CD4-positive, CD25-positive, alpha-beta regulatory T cell (primary cell): ENCODE measurements around the gene DYNC1I2. TPM values are rescaled to one million over a fixed set of nuclear protein-coding genes. Genes with fewer than 3 reads are reported as not detected.
A peak's percentile ranks its signal among the peaks of the same experiment; 100 is the strongest.

Experiments used
- ATAC-seq, 2 donors: fragments of 150-1000 bp; cut with Tn5 transposase; one replicate each; pipeline ENCODE4 v1.10.0; 2021; ENCODE audit warnings: low read depth in 2 of 2, moderate number of reproducible peaks in 2 of 2, moderate library complexity in 1 of 2
- DNase-seq, 3 donors: peaks; one replicate each; pipeline versions ENCODE4 v3.0.0 to v3.0.0-alpha.2; 2012 to 2022; ENCODE audit warnings: mixed read lengths in 1 of 3
- H3K27ac ChIP-seq: one replicate; pipeline ENCODE4 v1.7.0; 2013; ENCODE audit warnings: mild to moderate bottlenecking, low read length; ENCODE audit not compliant: insufficient read depth, poor library complexity, severe bottlenecking
- H3K27me3 ChIP-seq: one replicate; pipeline ENCODE4 v1.7.0; 2013; ENCODE audit warnings: low read length; ENCODE audit not compliant: control insufficient read depth, insufficient read depth
- H3K36me3 ChIP-seq: one replicate; pipeline ENCODE4 v1.7.0; 2013; ENCODE audit warnings: mild to moderate bottlenecking, low read length, moderate library complexity; ENCODE audit not compliant: control insufficient read depth, insufficient read depth
- H3K4me1 ChIP-seq: 2 replicates; pipeline ENCODE4 v1.7.0; 2013; ENCODE audit warnings: mild to moderate bottlenecking, low read length; ENCODE audit not compliant: insufficient read depth, control insufficient read depth, poor library complexity, severe bottlenecking
- H3K4me3 ChIP-seq: one replicate; pipeline ENCODE4 v1.7.0; 2013; ENCODE audit warnings: low read depth, mild to moderate bottlenecking, low read length, moderate library complexity
- H3K9me3 ChIP-seq, 2 experiments: 1 replicate in 1 of 2; 2 replicates in 1 of 2; pipeline ENCODE4 v1.7.0; 2013; ENCODE audit warnings: low read length in 2 of 2, mild to moderate bottlenecking in 1 of 2, moderate library complexity in 1 of 2; ENCODE audit not compliant: control insufficient read depth in 2 of 2
- H3K27ac Mint-ChIP-seq, 3 donors: one replicate each; pipeline ENCODE4 v1.8.0; 2020 to 2022; ENCODE audit warnings: mild to moderate bottlenecking in 3 of 3, mixed read lengths in 3 of 3, moderate library complexity in 2 of 3
- H3K27me3 Mint-ChIP-seq: one replicate; pipeline ENCODE4 v1.8.0; 2022; ENCODE audit warnings: mild to moderate bottlenecking, mixed read lengths
- H3K36me3 Mint-ChIP-seq: one replicate; pipeline ENCODE4 v1.8.0; 2020; ENCODE audit warnings: mixed read lengths
- H3K4me1 Mint-ChIP-seq, 4 donors: one replicate each; pipeline ENCODE4 v1.8.0; 2020 to 2022; ENCODE audit warnings: mixed read lengths in 4 of 4, mild to moderate bottlenecking in 1 of 4
- H3K4me3 Mint-ChIP-seq, 4 donors: one replicate each; pipeline ENCODE4 v1.8.0; 2020 to 2022; ENCODE audit warnings: mild to moderate bottlenecking in 4 of 4, mixed read lengths in 4 of 4, moderate library complexity in 3 of 4
- H3K9me3 Mint-ChIP-seq, 7 donors: one replicate each; pipeline ENCODE4 v1.8.0; 2020 to 2022; ENCODE audit warnings: mixed read lengths in 7 of 7, mild to moderate bottlenecking in 3 of 7, moderate library complexity in 2 of 7
- polyA plus RNA-seq, 4 donors: library from polyadenylated mRNA; unstranded; fragments of 300-500 nt; fragmentation: Illumina TruSeq; gene quantifications; one replicate each; pipeline ENCODE4 v1.2.3, GENCODE V29; 2021
- total RNA-seq: library from RNA; stranded (reverse); gene quantifications from one replicate; pipeline ENCODE4 v1.2.3, GENCODE V29; 2022

Gene DYNC1I2
- total RNA-seq (29.5 TPM), polyA plus RNA-seq (10 to 100 TPM; 20.9 to 31.6 (median 27.6) TPM)

DNA sequence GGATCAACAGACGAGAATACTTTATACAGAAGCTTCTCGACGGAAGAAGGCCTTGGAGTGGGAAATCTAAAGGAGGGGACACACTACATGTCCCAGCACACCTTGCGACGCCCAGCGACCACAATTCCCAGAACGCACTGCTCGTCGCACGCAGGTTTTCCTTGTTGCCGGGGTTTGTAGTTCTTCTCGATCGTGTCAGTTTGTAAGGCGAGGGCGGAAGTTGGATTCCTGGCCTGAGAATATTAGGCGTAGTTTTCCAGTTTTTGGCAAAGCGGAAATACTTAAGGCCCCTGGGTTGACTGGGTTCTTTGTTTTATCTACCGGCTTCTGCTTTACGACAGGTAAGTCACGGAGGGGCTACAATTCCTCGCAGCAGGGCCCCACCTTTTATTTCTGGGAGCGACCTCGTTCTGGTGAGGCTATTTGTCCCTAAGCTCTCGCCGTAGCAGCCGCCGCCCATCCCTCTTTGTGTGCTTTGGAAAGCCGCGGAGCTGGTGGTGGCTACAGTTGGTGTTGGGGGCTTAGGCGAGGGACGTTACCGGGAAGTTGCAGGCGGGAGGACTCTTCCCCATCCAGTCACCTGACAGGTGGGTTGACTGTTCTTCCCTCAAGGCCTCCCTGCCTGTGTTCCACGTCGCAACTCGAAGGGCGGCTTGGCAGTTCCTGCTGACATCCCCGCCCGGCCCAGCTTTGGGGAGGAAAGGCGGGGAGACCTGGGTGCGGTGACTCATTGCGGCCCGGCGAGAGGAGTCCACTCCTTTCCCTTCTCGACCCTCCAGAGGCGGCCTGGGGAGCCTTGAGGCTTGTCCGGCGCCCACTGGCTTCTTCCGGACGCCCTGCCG, at the start of gene DYNC1I2:
Gene DYNC1I2 (plus strand): TSS at position 183 of the 842 bp plus-strand sequence. CDS start 2,687 bp downstream, outside the sequence.
- peaks cover 26% of the 10 kb centered on the region for H3K27me3 Mint-ChIP-seq
- peaks cover 15% of the 10 kb centered on the region for H3K36me3 Mint-ChIP-seq
- peak; percentile 44 to 90 (median 68) for DNase-seq
- peaks cover 17% of the 10 kb centered on the region for H3K4me1 ChIP-seq
- peaks cover 11% of the 10 kb centered on the region for H3K36me3 ChIP-seq
- H3K4me3 ChIP-seq, result peak within 1 kb of the TSS; percentile 92
- H3K27ac Mint-ChIP-seq, result peak within 1 kb of the TSS; percentile 74 to 95 (median 92)
- peak; percentile 68 to 80 for ATAC-seq
- H3K4me1 Mint-ChIP-seq, result peaks cover 0 to 36% (median 25%) of the 10 kb centered on the region in 4 donors
- H3K27ac ChIP-seq, result peak within 1 kb of the TSS; percentile 62
- H3K9me3 Mint-ChIP-seq, result peaks cover 0 to 1% (median 0%) of the 10 kb centered on the region in 7 donors
- H3K4me3 Mint-ChIP-seq, result peak within 1 kb of the TSS; percentile 90 to 97 (median 94)
- H3K27me3 ChIP-seq, result no peaks in the 10 kb centered on the region
- no peaks in the 10 kb centered on the region for H3K9me3 ChIP-seq

DNA sequence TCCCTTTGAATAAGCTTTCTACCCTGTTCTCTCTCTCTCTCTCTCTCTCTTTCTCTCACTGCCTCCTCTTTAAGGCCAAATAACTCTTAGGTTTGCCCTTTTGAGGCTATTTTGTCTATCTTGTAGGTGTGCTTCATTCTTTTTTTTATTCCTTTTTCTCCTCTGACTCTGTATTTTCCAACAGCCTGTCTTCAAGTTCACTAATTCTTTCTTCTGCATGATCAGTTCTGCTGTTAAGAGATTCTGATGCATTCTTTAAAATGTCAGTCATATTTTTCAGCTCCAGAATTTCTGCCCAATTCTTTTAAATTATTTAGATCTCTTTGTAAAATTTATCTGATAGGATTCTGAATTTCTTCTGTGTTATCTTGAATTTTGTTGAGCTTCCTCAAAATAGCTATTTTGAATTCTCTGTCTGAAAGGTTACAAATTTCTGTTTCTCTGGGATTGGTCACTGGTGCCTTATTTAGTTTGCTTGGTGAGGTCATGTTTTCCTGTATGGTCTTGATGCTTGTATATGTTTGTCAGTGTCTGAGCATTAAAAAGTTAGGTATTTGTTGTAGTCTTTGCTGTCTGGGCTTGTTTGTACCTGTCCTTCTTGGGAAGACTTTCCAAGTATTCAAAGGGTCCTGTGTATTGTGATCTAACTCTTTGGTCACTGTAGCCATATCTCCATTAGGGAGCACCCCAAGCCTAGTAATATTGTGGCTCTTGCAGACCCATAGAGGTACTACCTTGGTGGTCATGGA, 35.4 kb upstream of the DYNC1I2 start:
- Mint-ChIP-seq H3K36me3 (no peaks in the 10 kb centered on the region), H3K9me3 (peaks cover 1 to 24% (median 12%) of the 10 kb centered on the region in 7 donors), H3K27ac (no peak overlapping the region), H3K4me1 (no peaks in the 10 kb centered on the region), H3K27me3 (peaks cover 46% of the 10 kb centered on the region), H3K4me3 (peak overlapping the region in 1 of 4 donors; percentile 66)
- no peaks in the 10 kb centered on the region for H3K36me3 ChIP-seq
- peaks cover 0 to 1% of the 10 kb centered on the region in 2 experiments for H3K9me3 ChIP-seq
- peaks cover 17% of the 10 kb centered on the region for H3K27me3 ChIP-seq
- no peak overlapping the region for H3K4me3 ChIP-seq
- DNase-seq (no peak), ATAC-seq (no peak)
- H3K27ac ChIP-seq, result no peak overlapping the region
- no peaks in the 10 kb centered on the region for H3K4me1 ChIP-seq

DNA sequence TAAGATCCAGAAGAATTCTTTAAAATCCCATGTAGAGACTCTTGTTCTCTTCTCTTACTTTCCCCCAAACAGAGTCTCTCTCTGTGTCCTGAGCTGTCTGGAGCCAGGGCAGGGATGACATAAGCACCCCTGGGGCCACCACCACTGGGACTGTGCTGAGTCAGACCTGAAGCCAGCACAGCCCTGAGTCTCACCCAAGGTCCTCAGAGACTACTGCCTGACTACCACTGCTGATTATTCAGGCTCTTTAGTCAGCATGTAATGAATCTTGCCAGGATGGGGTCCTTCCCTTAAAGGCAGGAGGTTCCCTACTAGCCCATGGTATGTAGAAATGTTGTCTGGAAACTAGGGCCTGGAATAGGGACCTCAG, 34.9 kb upstream of the DYNC1I2 start:
- no peak for DNase-seq
- ATAC-seq, result no peak
- H3K4me1 ChIP-seq, result no peaks in the 10 kb centered on the region
- Mint-ChIP-seq H3K9me3 (peaks cover 1 to 24% (median 12%) of the 10 kb centered on the region in 7 donors), H3K36me3 (no peaks in the 10 kb centered on the region), H3K27ac (no peak overlapping the region), H3K4me3 (no peak overlapping the region), H3K27me3 (peaks cover 50% of the 10 kb centered on the region), H3K4me1 (no peaks in the 10 kb centered on the region)
- peaks cover 0 to 1% of the 10 kb centered on the region in 2 experiments for H3K9me3 ChIP-seq
- H3K36me3 ChIP-seq, result no peaks in the 10 kb centered on the region
- peaks cover 17% of the 10 kb centered on the region for H3K27me3 ChIP-seq
- no peak overlapping the region for H3K27ac ChIP-seq
- H3K4me3 ChIP-seq, result no peak overlapping the region

DNA sequence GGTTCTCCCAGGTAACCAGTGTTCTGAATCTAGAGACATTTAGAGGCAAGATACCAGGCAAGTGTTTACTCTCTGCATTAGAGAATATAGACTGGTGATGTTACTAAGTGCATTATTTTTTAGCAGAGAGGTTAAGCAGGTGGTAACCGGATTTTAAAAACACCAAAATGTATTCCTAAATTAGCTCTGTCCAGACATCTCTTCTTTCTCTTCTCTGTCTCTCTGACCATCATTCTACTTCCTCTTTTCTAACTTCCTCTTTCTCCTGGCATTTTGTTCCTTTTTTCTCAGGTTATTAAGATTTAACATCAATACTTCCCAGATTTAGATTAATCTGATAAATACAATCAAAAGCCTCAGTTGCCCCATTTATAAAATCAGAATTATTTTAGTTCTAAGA, 31.7 kb upstream of the DYNC1I2 start:
- no peaks in the 10 kb centered on the region for H3K36me3 Mint-ChIP-seq
- no peaks in the 10 kb centered on the region for H3K4me1 ChIP-seq
- no peak for ATAC-seq
- H3K4me3 ChIP-seq, result no peak overlapping the region
- H3K4me3 Mint-ChIP-seq, result no peak overlapping the region
- no peak overlapping the region for H3K27ac Mint-ChIP-seq
- peaks cover 0 to 16% (median 11%) of the 10 kb centered on the region in 7 donors for H3K9me3 Mint-ChIP-seq
- peaks cover 0 to 1% of the 10 kb centered on the region in 2 experiments for H3K9me3 ChIP-seq
- H3K4me1 Mint-ChIP-seq, result no peaks in the 10 kb centered on the region
- no peak overlapping the region for H3K27ac ChIP-seq
- H3K36me3 ChIP-seq, result no peaks in the 10 kb centered on the region
- peaks cover 22% of the 10 kb centered on the region for H3K27me3 ChIP-seq
- H3K27me3 Mint-ChIP-seq, result peaks cover 60% of the 10 kb centered on the region
- DNase-seq, result no peak

DNA sequence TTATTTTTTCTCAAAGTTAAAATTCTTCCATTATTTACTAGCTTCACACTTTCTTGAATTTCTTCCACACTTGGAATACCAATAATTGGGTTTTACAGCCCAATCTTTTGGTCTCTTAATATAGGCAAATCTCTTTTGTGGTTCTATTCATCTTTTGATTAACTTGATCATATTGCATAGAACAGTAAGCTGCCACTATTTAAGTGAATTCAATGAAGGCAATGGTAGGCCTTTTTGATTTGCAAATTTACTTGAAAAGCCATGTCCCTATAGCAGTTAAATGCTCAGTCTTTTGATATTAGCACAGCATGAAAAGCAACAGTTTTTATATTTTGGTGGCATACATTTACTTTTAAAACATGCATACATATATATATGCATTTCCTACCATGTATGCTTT, 20.2 kb upstream of the DYNC1I2 start:
- no peak for ATAC-seq
- peaks cover 62% of the 10 kb centered on the region for H3K27me3 Mint-ChIP-seq
- no peak overlapping the region for H3K27ac ChIP-seq

DNA sequence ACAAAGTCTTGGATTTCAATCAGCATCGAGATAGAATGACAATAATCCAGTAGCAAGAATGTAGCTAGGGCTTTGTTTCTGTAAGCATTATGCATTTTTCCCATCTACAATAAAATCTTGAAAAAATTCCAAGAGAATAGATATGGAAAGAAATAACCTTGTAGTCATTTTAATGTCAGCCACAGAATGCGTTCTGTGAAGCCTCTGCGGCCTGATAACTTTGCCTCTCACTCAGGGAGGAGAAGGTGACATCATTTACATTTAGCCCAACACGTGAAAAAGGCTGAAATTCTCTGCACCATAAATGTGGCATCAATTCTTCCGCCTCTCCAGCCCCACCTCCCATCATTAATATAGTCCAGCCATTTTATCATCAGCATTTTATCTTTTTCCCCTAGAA, 19.1 kb upstream of the DYNC1I2 start:
- Mint-ChIP-seq H3K9me3 (no peaks in the 10 kb centered on the region), H3K27ac (no peak overlapping the region), H3K4me1 (no peaks in the 10 kb centered on the region), H3K36me3 (no peaks in the 10 kb centered on the region), H3K27me3 (peaks cover 60% of the 10 kb centered on the region), H3K4me3 (no peak overlapping the region)
- ATAC-seq, result no peak
- no peak for DNase-seq
- no peak overlapping the region for H3K27ac ChIP-seq
- H3K27me3 ChIP-seq, result peaks cover 16% of the 10 kb centered on the region
- no peaks in the 10 kb centered on the region for H3K36me3 ChIP-seq
- H3K4me1 ChIP-seq, result no peaks in the 10 kb centered on the region
- no peak overlapping the region for H3K4me3 ChIP-seq
- no peaks in the 10 kb centered on the region for H3K9me3 ChIP-seq

More for the DNA sequence above, 20.2 kb upstream of the DYNC1I2 start:
- no peak overlapping the region for H3K27ac Mint-ChIP-seq
- Histone ChIP-seq H3K36me3 (no peaks in the 10 kb centered on the region), H3K4me1 (no peaks in the 10 kb centered on the region), H3K27me3 (peaks cover 17% of the 10 kb centered on the region), H3K9me3 (no peaks in the 10 kb centered on the region), H3K4me3 (no peak overlapping the region)
- H3K4me1 Mint-ChIP-seq, result no peaks in the 10 kb centered on the region
- H3K4me3 Mint-ChIP-seq, result no peak overlapping the region
- no peaks in the 10 kb centered on the region for H3K36me3 Mint-ChIP-seq
- DNase-seq, result no peak
- no peaks in the 10 kb centered on the region for H3K9me3 Mint-ChIP-seq

DNA sequence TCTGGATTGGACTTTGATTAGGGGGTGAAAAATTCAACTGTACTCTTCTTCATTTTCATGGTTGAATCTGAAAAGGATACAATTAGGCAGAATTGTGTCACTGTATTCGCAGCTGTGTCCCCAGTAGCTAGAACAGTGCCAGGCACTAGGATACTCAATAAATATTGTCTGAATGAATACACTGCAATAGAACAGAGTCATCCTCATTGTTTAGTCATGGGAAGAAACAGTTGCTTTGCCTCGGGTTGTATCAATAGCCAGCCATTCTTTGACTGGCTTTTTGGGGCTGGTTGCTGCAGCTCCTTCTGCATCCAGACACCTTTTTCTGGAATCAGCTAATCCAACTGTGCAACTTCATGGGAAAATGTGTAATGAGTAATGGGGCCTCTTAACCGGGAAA, 18.1 kb upstream of the DYNC1I2 start:
- Mint-ChIP-seq H3K27me3 (peaks cover 60% of the 10 kb centered on the region), H3K36me3 (no peaks in the 10 kb centered on the region), H3K9me3 (no peaks in the 10 kb centered on the region), H3K27ac (no peak overlapping the region), H3K4me3 (no peak overlapping the region), H3K4me1 (no peaks in the 10 kb centered on the region)
- H3K27ac ChIP-seq, result no peak overlapping the region
- no peak overlapping the region for H3K4me3 ChIP-seq
- DNase-seq (no peak), ATAC-seq (no peak)
- H3K27me3 ChIP-seq, result peaks cover 13% of the 10 kb centered on the region
- no peaks in the 10 kb centered on the region for H3K36me3 ChIP-seq
- H3K9me3 ChIP-seq, result no peaks in the 10 kb centered on the region
- H3K4me1 ChIP-seq, result no peaks in the 10 kb centered on the region
